Osteocyte (in vitro differentiated cells): ENCODE measurements around the gene BLM. TPM values are rescaled to one million over a fixed set of nuclear protein-coding genes. Genes with fewer than 3 reads are reported as not detected.
"Not testable (repeated sequence)": the region's sequence is repeated elsewhere in the genome, so short reads cannot be mapped to it uniquely, and the experiment has no call there.

Experiments
- DNase-seq: peaks from one replicate; pipeline ENCODE4 v3.0.0; 2021; ENCODE audit warnings: mixed read lengths; ENCODE audit not compliant: unreplicated experiment; ENCODE audit errors: extremely low spot score
- H3K27ac Mint-ChIP-seq: one replicate; pipeline ENCODE4 v1.8.0; 2021; ENCODE audit warnings: mild to moderate bottlenecking, mixed read lengths; ENCODE audit not compliant: unreplicated experiment
- H3K27me3 Mint-ChIP-seq: one replicate; pipeline ENCODE4 v1.8.0; 2021; ENCODE audit warnings: mixed read lengths; ENCODE audit not compliant: unreplicated experiment
- H3K36me3 Mint-ChIP-seq: one replicate; pipeline ENCODE4 v1.8.0; 2021; ENCODE audit warnings: mixed read lengths; ENCODE audit not compliant: unreplicated experiment
- H3K4me1 Mint-ChIP-seq: one replicate; pipeline ENCODE4 v1.8.0; 2021; ENCODE audit warnings: mixed read lengths; ENCODE audit not compliant: unreplicated experiment
- H3K4me3 Mint-ChIP-seq: one replicate; pipeline ENCODE4 v1.8.0; 2021; ENCODE audit warnings: mild to moderate bottlenecking, moderate library complexity, mixed read lengths; ENCODE audit not compliant: unreplicated experiment
- H3K9me3 Mint-ChIP-seq: one replicate; pipeline ENCODE4 v1.8.0; 2021; ENCODE audit warnings: mixed read lengths; ENCODE audit not compliant: unreplicated experiment
- CTCF ChIP-seq: fragments of 200-600 bp; sonication (generic); IDR thresholded peaks from 2 replicates; pipeline ENCODE4 v1.5.0; 2021; ENCODE audit warnings: antibody characterized with exemption, mild to moderate bottlenecking, moderate library complexity
- long read RNA-seq: library from polyadenylated mRNA; unstranded; transcript quantifications from one replicate; pipeline ENCODE4 v2.0.0, GENCODE V29; 2021
- total RNA-seq: library from RNA; stranded (reverse); gene quantifications from 2 replicates; pipeline ENCODE4 v1.2.1, GENCODE V29; 2021

Gene BLM
- total RNA-seq = 2.7 and 5.0 TPM in 2 replicates
- long read RNA-seq, full-length matches to known transcripts = 2 of 13 reads
- long read RNA-seq, partial matches to known transcripts = 9 of 13 reads
- long read RNA-seq, other reads (novel, unspliced or antisense) = 2 of 13 reads

- Mint-ChIP-seq H3K4me3 (peak within 1 kb of the TSS; percentile 98), H3K4me1 (peaks cover 20% of the 10 kb centered on the region), H3K27ac (peak within 1 kb of the TSS; percentile 99), H3K36me3 (peaks cover 4% of the 10 kb centered on the region), H3K27me3 (no peaks in the 10 kb centered on the region), H3K9me3 (peaks cover 6% of the 10 kb centered on the region)
- TF ChIP-seq CTCF = peak; percentile 38
- DNase-seq = peak; percentile 98
These were observed at the start of gene BLM for GRCh38 chr15:90716976-90717821. Gene BLM, plus strand, starts transcription at chr15:90717346. Its CDS starts 30,047 bp downstream, at chr15:90747393.

GRCh38 chr15:90667755-90668345 is 49.3 kb upstream of the BLM start:
- H3K4me3 Mint-ChIP-seq, H3K9me3 Mint-ChIP-seq, DNase-seq, H3K27me3 Mint-ChIP-seq, H3K36me3 Mint-ChIP-seq, H3K27ac Mint-ChIP-seq: not testable (repeated sequence)
- H3K4me1 Mint-ChIP-seq = peaks cover 10% of the 10 kb centered on the region

- H3K9me3 Mint-ChIP-seq, H3K27ac Mint-ChIP-seq, H3K27me3 Mint-ChIP-seq, DNase-seq, H3K4me3 Mint-ChIP-seq, H3K36me3 Mint-ChIP-seq: not testable (repeated sequence)
- H3K4me1 Mint-ChIP-seq = peaks cover 12% of the 10 kb centered on the region
These were observed 46.5 kb upstream of the BLM start for GRCh38 chr15:90670631-90671030.

GRCh38 chr15:90671216-90671615 is 45.9 kb upstream of the BLM start:
- no peaks in the 10 kb centered on the region for H3K9me3 Mint-ChIP-seq
- no peak for DNase-seq
- peaks cover 9% of the 10 kb centered on the region for H3K27me3 Mint-ChIP-seq
- H3K4me3 Mint-ChIP-seq = no peak overlapping the region
- H3K36me3 Mint-ChIP-seq = no peaks in the 10 kb centered on the region
- TF ChIP-seq CTCF = no peak
- peaks cover 12% of the 10 kb centered on the region for H3K4me1 Mint-ChIP-seq
- no peak overlapping the region for H3K27ac Mint-ChIP-seq

- H3K9me3 Mint-ChIP-seq, H3K27ac Mint-ChIP-seq, H3K36me3 Mint-ChIP-seq, H3K27me3 Mint-ChIP-seq, H3K4me1 Mint-ChIP-seq, H3K4me3 Mint-ChIP-seq, DNase-seq: not testable (repeated sequence)
These were observed 43.8 kb upstream of the BLM start for GRCh38 chr15:90673357-90673756.

- TF ChIP-seq CTCF = no peak
- no peak overlapping the region for H3K4me3 Mint-ChIP-seq
- H3K27ac Mint-ChIP-seq = no peak overlapping the region
- peaks cover 2% of the 10 kb centered on the region for H3K36me3 Mint-ChIP-seq
- no peaks in the 10 kb centered on the region for H3K9me3 Mint-ChIP-seq
- H3K4me1 Mint-ChIP-seq = peaks cover 7% of the 10 kb centered on the region
- no peak for DNase-seq
- H3K27me3 Mint-ChIP-seq = peaks cover 5% of the 10 kb centered on the region
These were observed 42.7 kb upstream of the BLM start for GRCh38 chr15:90674476-90674875.
